ENCODE measurements around the gene HHAT. TPM values are rescaled to one million over a fixed set of nuclear protein-coding genes. Genes with fewer than 3 reads are reported as not detected.

HHAT gene
- total RNA-seq, 1 donor from 2014 or later: 2.9 TPM

- peak; percentile 85 for TF ChIP-seq CTCF (IDR thresholded peaks at IDR 0.05; ENCODE audit: insufficient read depth, low read length, severe bottlenecking)
- Histone ChIP-seq H3K27me3 (ENCODE audit: control insufficient read depth, insufficient read depth, low read length) (peaks cover 2% of the 10 kb centered on the region), H3K4me3 (ENCODE audit: low read depth, low read length) (no peak overlapping the region), H3K36me3 (ENCODE audit: control insufficient read depth, insufficient read depth, low read length) (no peaks in the 10 kb centered on the region)
- DNase-seq (ENCODE audit: low read depth) (peak; percentile 58), FAIRE-seq (peak; percentile 52)
These were observed 78.6 kb downstream of the HHAT start for GRCh38 chr1:210407207-210407886.

- no peak for FAIRE-seq
- DNase-seq (ENCODE audit: low read depth): no peak
- no peak overlapping the region for H3K4me3 ChIP-seq (ENCODE audit: low read depth, low read length)
- H3K27me3 ChIP-seq (ENCODE audit: control insufficient read depth, insufficient read depth, low read length): no peaks in the 10 kb centered on the region
- TF ChIP-seq CTCF (IDR thresholded peaks at IDR 0.05; ENCODE audit: insufficient read depth, low read length, severe bottlenecking): no peak
- H3K36me3 ChIP-seq (ENCODE audit: control insufficient read depth, insufficient read depth, low read length): no peaks in the 10 kb centered on the region
These were observed 79.2 kb downstream of the HHAT start for GRCh38 chr1:210407887-210408252.

- FAIRE-seq: no peak
- Histone ChIP-seq H3K36me3 (ENCODE audit: control insufficient read depth, insufficient read depth, low read length) (no peaks in the 10 kb centered on the region), H3K27me3 (ENCODE audit: control insufficient read depth, insufficient read depth, low read length) (no peaks in the 10 kb centered on the region), H3K4me3 (ENCODE audit: low read depth, low read length) (no peak overlapping the region)
- DNase-seq (ENCODE audit: low read depth): peak; percentile 22
- TF ChIP-seq CTCF (IDR thresholded peaks at IDR 0.05; ENCODE audit: insufficient read depth, low read length, severe bottlenecking): no peak
These were observed 83.5 kb downstream of the HHAT start for GRCh38 chr1:210412240-210412639.

GRCh38 chr1:210413951-210414350, 85.2 kb downstream of the HHAT start:
- no peak for TF ChIP-seq CTCF (IDR thresholded peaks at IDR 0.05; ENCODE audit: insufficient read depth, low read length, severe bottlenecking)
- DNase-seq (ENCODE audit: low read depth): no peak
- no peak for FAIRE-seq
- no peaks in the 10 kb centered on the region for H3K27me3 ChIP-seq (ENCODE audit: control insufficient read depth, insufficient read depth, low read length)
- H3K4me3 ChIP-seq (ENCODE audit: low read depth, low read length): no peak overlapping the region
- no peaks in the 10 kb centered on the region for H3K36me3 ChIP-seq (ENCODE audit: control insufficient read depth, insufficient read depth, low read length)

GRCh38 chr1:210415846-210416448, 87.2 kb downstream of the HHAT start:
- H3K27me3 ChIP-seq (ENCODE audit: control insufficient read depth, insufficient read depth, low read length): no peaks in the 10 kb centered on the region
- no peak for DNase-seq (ENCODE audit: low read depth)
- TF ChIP-seq CTCF (IDR thresholded peaks at IDR 0.05; ENCODE audit: insufficient read depth, low read length, severe bottlenecking): no peak
- no peak for FAIRE-seq
- no peak overlapping the region for H3K4me3 ChIP-seq (ENCODE audit: low read depth, low read length)
- no peaks in the 10 kb centered on the region for H3K36me3 ChIP-seq (ENCODE audit: control insufficient read depth, insufficient read depth, low read length)

GRCh38 chr1:210416681-210417080, 88.0 kb downstream of the HHAT start:
- H3K36me3 ChIP-seq (ENCODE audit: control insufficient read depth, insufficient read depth, low read length): no peaks in the 10 kb centered on the region
- FAIRE-seq: no peak
- no peak for DNase-seq (ENCODE audit: low read depth)
- TF ChIP-seq CTCF (IDR thresholded peaks at IDR 0.05; ENCODE audit: insufficient read depth, low read length, severe bottlenecking): no peak
- no peaks in the 10 kb centered on the region for H3K27me3 ChIP-seq (ENCODE audit: control insufficient read depth, insufficient read depth, low read length)
- no peak overlapping the region for H3K4me3 ChIP-seq (ENCODE audit: low read depth, low read length)

Data from bronchial epithelial cell (primary cell).